Bronchial epithelial cell (primary cell): Measurements from ENCODE around the gene TNNI3K. TPM values are rescaled to one million over a fixed set of nuclear protein-coding genes. Genes with fewer than 3 reads are reported as not detected.

Source experiments
- DNase-seq: peaks from one replicate; pipeline ENCODE4 v3.0.0-alpha.2; 2010; ENCODE audit warnings: low read depth
- FAIRE-seq: peaks from 2 replicates; lab custom pipeline; 2011; peaks lifted over from hg19 to GRCh38; lab: Jason Lieb, UNC
- H3K27me3 ChIP-seq: 2 replicates; pipeline ENCODE4 v1.5.1; 2011; ENCODE audit warnings: low read length; ENCODE audit not compliant: control insufficient read depth, insufficient read depth
- H3K36me3 ChIP-seq: 2 replicates; pipeline ENCODE4 v1.5.1; 2011; ENCODE audit warnings: low read length; ENCODE audit not compliant: control insufficient read depth, insufficient read depth
- H3K4me3 ChIP-seq: 2 replicates; pipeline ENCODE4 v1.5.1; 2011; ENCODE audit warnings: mild to moderate bottlenecking, low read depth, low read length, control low read depth
- total RNA-seq: library from RNA; depleted of rRNA; stranded (reverse); fragments of >200 nt; gene quantifications from 2 replicates; pipeline ENCODE4 v1.2.1, GENCODE V29; 2014
- TF ChIP-seq, protein P1 (sequence below): IDR thresholded peaks from 2 replicates; pipeline ENCODE4 v1.5.1; 2011; ENCODE audit warnings: mild to moderate bottlenecking, moderate library complexity, low read length, control low read depth, inconsistent platforms; ENCODE audit not compliant: insufficient read depth, severe bottlenecking

The TNNI3K gene
- total RNA-seq, 1 donor from 2014 or later = 1.3 TPM

DNA sequence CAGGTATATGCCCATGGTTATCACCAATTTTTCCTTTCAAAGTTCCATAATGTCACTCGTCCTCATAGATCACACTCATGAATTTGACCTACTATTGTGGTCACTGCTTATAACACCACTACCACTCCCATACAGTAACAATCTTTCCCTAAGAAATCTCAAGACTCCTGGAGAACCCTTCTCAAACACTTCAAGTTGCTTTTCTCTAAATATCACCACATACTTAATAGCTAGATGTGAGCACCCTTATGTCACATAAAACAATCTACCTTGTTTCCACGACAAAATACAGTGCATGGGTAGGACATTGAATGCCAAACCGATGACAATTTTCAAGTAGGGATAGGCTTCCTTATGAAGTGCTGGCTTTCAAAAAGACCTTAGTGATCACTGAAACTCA lies 172.7 kb downstream of the TNNI3K start:
- no peak overlapping the region for H3K4me3 ChIP-seq
- FAIRE-seq = no peak
- TF ChIP-seq, protein P1, sequence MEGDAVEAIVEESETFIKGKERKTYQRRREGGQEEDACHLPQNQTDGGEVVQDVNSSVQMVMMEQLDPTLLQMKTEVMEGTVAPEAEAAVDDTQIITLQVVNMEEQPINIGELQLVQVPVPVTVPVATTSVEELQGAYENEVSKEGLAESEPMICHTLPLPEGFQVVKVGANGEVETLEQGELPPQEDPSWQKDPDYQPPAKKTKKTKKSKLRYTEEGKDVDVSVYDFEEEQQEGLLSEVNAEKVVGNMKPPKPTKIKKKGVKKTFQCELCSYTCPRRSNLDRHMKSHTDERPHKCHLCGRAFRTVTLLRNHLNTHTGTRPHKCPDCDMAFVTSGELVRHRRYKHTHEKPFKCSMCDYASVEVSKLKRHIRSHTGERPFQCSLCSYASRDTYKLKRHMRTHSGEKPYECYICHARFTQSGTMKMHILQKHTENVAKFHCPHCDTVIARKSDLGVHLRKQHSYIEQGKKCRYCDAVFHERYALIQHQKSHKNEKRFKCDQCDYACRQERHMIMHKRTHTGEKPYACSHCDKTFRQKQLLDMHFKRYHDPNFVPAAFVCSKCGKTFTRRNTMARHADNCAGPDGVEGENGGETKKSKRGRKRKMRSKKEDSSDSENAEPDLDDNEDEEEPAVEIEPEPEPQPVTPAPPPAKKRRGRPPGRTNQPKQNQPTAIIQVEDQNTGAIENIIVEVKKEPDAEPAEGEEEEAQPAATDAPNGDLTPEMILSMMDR = no peak

DNA sequence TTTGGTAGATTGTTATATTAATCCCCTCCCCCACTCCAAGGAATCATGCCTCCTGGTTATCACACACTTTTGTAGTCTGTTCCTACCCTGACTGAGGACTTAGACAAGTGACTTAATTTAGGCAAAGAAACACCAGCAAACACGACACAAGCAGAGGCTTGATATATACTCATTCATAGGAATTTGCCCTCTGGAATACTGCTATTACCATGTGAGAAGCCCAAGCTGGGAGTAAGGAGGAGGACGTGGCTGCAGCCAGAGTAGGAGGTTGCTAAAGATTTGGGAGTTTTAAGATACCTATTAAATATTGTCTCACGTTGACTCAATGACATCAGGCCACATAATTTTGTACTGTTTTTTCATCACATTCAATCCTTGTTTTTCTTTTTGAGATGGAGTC lies 177.1 kb downstream of the TNNI3K start:
- FAIRE-seq (no peak), DNase-seq (no peak)
- TF ChIP-seq, protein P1 = no peak
- H3K4me3 ChIP-seq = no peak overlapping the region
- H3K36me3 ChIP-seq = no peaks in the 10 kb centered on the region
- no peaks in the 10 kb centered on the region for H3K27me3 ChIP-seq

More for the DNA sequence above, 172.7 kb downstream of the TNNI3K start:
- H3K36me3 ChIP-seq = no peaks in the 10 kb centered on the region
- no peaks in the 10 kb centered on the region for H3K27me3 ChIP-seq
- no peak for DNase-seq

DNA sequence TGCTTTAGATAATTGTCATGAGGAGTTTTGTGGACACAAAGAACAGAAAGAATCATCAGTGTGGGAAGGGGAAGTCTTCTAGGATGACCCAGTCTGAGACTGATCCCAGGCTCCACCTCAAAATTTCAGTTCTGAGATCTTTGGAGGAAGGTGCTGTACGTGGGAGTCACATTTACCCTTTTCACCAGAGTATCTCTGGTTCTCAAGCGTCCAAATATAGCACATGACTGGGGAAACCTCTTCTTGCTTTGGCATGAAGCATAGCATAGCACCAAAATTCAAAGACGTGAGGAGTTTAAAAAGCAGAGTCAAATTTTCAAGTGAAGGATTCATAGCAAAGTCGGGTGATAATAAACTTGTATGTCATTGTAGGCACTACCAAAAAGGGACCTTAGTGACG lies 180.7 kb downstream of the TNNI3K start:
- H3K4me3 ChIP-seq = no peak overlapping the region
- DNase-seq (no peak), FAIRE-seq (no peak)
- no peaks in the 10 kb centered on the region for H3K36me3 ChIP-seq
- no peaks in the 10 kb centered on the region for H3K27me3 ChIP-seq
- TF ChIP-seq, protein P1 = no peak

DNA sequence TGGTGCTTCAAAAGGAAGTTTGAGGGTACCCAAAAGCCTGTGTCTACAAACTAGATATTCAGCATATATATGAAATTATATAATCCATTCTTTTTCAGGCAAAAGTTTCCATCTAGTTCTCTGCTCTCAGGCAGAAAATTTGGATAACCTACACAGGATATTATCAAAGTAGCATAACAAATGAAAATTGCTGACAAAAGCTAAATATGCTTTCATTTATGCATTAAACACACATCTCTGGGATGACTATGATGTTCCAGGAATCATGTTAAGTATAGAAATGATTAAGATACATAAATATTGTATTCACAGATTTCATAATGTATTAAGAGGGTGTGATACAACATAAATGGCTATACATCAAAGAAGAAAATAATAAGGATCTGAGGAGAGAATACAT lies 184.4 kb downstream of the TNNI3K start:
- no peaks in the 10 kb centered on the region for H3K36me3 ChIP-seq
- DNase-seq = no peak
- TF ChIP-seq, protein P1 = no peak
- FAIRE-seq = no peak
- H3K4me3 ChIP-seq = no peak overlapping the region
- H3K27me3 ChIP-seq = no peaks in the 10 kb centered on the region

DNA sequence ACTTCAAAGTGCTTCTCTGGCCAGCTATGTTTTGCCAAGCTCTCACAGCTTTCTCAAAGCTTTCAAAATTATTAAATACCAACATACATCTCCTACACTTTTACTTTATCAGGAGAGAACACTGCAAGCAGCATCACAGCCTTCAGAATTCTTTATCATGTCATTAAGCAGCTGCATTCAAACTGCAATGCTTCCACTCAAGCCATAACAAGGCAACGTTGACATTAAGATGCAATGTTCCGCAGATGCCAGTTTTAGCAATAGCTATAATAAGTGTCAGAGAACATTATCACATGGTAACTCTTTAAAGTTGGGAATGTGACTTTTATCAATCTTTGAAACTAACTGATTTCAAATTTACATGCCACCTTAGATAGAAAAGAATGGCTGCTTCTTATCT lies 185.3 kb downstream of the TNNI3K start:
- FAIRE-seq (no peak), DNase-seq (no peak)
- Histone ChIP-seq H3K27me3 (no peaks in the 10 kb centered on the region), H3K36me3 (no peaks in the 10 kb centered on the region), H3K4me3 (no peak overlapping the region)
- TF ChIP-seq, protein P1 = no peak

DNA sequence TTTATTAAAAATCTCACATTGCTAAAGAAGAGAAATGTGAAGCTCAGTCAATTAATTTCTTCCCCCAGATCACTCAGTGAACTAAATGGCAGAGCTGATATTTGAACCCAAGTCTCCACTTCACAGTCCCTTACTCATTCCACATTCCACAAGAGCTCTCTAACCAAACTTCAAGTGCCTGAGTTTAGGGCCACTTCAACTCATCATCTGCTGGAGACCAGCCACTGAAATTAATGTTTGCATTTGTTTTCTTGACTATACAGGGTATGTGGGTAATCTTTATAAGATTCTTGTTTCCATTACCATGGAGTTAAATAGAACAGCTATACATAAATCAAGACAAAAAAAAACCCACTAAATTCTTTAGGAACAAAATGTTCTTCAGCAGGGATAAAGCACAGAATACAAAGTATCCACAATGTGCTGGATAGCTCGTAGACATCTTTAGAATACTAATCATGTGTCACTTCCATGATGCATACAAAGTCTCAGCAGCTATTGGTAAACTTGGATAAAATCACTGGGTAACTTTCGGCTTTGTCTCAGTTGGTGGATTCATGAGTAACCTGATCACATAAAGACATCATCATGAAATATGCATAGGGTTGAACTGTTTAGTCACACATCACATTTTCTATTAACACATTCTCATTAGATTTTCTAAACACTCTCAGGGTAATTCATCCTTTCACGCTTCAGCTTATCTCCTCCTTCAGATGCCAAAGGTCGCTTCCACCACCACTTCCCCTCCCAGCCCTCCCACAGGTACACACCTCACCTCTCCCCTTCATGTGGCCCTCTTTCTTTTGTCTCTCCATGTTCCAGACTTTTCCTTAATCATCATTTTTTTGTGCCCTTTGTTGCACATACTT lies 187.5 kb downstream of the TNNI3K start:
- H3K36me3 ChIP-seq = no peaks in the 10 kb centered on the region
- TF ChIP-seq, protein P1 = no peak
- FAIRE-seq (no peak), DNase-seq (peak; percentile 4)
- H3K4me3 ChIP-seq = no peak overlapping the region
- no peaks in the 10 kb centered on the region for H3K27me3 ChIP-seq
